ENCODE results near the gene C1GALT1.

- no peak for TF ChIP-seq POLR2A (IDR thresholded peaks at IDR 0.05)
- no peak for TF ChIP-seq CTCF (IDR thresholded peaks at IDR 0.05)
- TF ChIP-seq EP300 (IDR thresholded peaks at IDR 0.05) = no peak
These were observed 33.9 kb downstream of the C1GALT1 start for GRCh38 chr7:7216279-7216678.
